Measurements from ENCODE around the gene SOX5.

DNA sequence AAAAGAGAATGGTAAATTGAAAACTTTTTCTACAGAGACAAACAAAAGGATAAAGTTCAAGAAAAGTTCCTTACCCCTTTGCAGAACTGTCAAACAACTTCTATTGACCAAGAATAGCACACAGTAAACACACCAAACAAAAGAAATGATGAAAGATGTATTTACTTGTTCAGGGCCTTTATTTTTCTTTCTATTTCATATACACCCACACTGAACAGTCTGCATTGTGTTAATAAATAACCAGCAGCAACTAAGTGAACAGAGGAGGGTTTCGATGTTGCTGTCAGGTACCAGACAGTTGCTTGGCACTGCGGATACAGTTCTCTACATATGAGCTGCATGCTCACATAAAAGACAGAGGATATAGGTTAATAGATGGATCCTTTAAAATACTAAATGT, 122.1 kb downstream of the SOX5 start:
- TF ChIP-seq, protein P1, sequence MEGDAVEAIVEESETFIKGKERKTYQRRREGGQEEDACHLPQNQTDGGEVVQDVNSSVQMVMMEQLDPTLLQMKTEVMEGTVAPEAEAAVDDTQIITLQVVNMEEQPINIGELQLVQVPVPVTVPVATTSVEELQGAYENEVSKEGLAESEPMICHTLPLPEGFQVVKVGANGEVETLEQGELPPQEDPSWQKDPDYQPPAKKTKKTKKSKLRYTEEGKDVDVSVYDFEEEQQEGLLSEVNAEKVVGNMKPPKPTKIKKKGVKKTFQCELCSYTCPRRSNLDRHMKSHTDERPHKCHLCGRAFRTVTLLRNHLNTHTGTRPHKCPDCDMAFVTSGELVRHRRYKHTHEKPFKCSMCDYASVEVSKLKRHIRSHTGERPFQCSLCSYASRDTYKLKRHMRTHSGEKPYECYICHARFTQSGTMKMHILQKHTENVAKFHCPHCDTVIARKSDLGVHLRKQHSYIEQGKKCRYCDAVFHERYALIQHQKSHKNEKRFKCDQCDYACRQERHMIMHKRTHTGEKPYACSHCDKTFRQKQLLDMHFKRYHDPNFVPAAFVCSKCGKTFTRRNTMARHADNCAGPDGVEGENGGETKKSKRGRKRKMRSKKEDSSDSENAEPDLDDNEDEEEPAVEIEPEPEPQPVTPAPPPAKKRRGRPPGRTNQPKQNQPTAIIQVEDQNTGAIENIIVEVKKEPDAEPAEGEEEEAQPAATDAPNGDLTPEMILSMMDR (IDR thresholded peaks at IDR 0.05): no peak
- no peak for TF ChIP-seq EZH2 (IDR thresholded peaks at IDR 0.05; ENCODE audit: borderline replicate concordance, insufficient read depth, low read depth, low read length, poor library complexity, severe bottlenecking)

All from B cell (primary cell).